Effector memory CD4-positive, alpha-beta T cell (primary cell): ENCODE measurements around the gene ZBTB22.
"Not testable (repeated sequence)": the region's sequence is repeated elsewhere in the genome, so short reads cannot be mapped to it uniquely, and the experiment has no call there.

ENCODE experiments used
- DNase-seq, 3 donors: peaks; one replicate each; pipeline ENCODE4 v3.0.0-alpha.2; 2020
- H3K27ac ChIP-seq: 2 replicates; pipeline ENCODE4 v1.7.0; 2013; ENCODE audit warnings: mild to moderate bottlenecking, low read length, moderate library complexity; ENCODE audit not compliant: insufficient read depth, poor library complexity, severe bottlenecking
- H3K27me3 ChIP-seq: replicated peaks from 2 replicates; pipeline ENCODE4 v1.7.0; 2013; ENCODE audit warnings: mild to moderate bottlenecking, low read length; ENCODE audit not compliant: insufficient read depth, control insufficient read depth, poor library complexity, severe bottlenecking
- H3K36me3 ChIP-seq: 2 replicates; pipeline ENCODE4 v1.7.0; 2013; ENCODE audit warnings: mild to moderate bottlenecking, low read length, moderate library complexity; ENCODE audit not compliant: control insufficient read depth, insufficient read depth
- H3K4me1 ChIP-seq: 2 replicates; pipeline ENCODE4 v1.7.0; 2013; ENCODE audit warnings: low read length, mild to moderate bottlenecking; ENCODE audit not compliant: control insufficient read depth, insufficient read depth, poor library complexity, severe bottlenecking
- H3K4me3 ChIP-seq: 2 replicates; pipeline ENCODE4 v1.7.0; 2013; ENCODE audit warnings: low read length, low read depth, mild to moderate bottlenecking; ENCODE audit not compliant: insufficient read depth, poor library complexity, severe bottlenecking
- H3K9me3 ChIP-seq: 2 replicates; pipeline ENCODE4 v1.7.0; 2013; ENCODE audit warnings: mild to moderate bottlenecking, low read length, moderate library complexity; ENCODE audit not compliant: control insufficient read depth
- total RNA-seq, 3 donors: gene quantifications; one replicate each; lab custom pipeline; 2026; lab: John Stamatoyannopoulos, UW

ZBTB22 gene, protein sequence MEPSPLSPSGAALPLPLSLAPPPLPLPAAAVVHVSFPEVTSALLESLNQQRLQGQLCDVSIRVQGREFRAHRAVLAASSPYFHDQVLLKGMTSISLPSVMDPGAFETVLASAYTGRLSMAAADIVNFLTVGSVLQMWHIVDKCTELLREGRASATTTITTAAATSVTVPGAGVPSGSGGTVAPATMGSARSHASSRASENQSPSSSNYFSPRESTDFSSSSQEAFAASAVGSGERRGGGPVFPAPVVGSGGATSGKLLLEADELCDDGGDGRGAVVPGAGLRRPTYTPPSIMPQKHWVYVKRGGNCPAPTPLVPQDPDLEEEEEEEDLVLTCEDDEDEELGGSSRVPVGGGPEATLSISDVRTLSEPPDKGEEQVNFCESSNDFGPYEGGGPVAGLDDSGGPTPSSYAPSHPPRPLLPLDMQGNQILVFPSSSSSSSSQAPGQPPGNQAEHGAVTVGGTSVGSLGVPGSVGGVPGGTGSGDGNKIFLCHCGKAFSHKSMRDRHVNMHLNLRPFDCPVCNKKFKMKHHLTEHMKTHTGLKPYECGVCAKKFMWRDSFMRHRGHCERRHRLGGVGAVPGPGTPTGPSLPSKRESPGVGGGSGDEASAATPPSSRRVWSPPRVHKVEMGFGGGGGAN
- total RNA-seq, result 25.0 to 33.9 (median 30.0) reads per million in 3 donors

DNA sequence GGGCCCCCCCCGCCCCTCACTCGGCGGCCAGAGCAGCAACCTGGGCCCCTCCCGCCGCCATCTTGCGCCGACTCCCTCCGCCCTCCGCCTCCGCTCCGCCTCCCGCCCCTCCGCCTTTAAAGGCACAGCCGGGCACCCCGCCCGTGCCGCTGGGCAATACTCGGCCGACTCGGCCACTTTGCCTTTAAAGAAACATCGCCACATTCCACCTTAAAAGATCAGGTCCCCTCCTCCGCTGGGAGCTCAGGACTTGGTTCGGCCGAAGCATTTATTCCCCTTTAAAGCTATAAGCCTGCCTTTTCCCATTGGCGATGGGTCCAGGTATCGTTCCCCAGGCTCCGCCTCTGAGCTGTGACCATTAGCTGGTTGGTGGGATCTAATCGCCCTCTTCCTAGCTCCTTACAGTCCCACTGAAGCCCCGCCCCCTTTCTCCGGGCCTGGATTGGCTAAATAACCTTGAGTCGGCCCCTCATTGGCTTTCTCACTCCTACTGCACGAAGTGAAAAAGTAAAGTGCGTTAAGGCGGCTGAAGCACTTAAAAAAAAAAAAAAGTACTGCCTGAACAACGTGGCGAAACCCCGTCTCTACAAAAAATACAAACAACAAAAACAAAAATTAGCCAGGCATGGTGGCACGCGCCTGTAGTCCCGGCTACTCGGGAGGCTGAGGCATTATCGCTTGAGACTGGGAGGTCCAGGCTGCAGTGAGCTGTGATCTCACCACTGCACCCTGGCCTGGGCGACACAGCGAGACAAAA is at the start of gene ZBTB22:
ZBTB22 (minus strand) TSS at position 76 of the 757 bp plus-strand sequence. CDS start 828 bp downstream, outside the sequence.
- H3K4me3 ChIP-seq, result peak within 1 kb of the TSS; percentile 75
- peak; percentile 93 to 97 (median 93) for DNase-seq

GRCh38 chr6:33367009-33367714 is 49.6 kb upstream of the ZBTB22 start:
- H3K27ac ChIP-seq, result no peak overlapping the region
- H3K9me3 ChIP-seq, result no peaks in the 10 kb centered on the region
- no peaks in the 10 kb centered on the region for H3K36me3 ChIP-seq
- no peak overlapping the region for H3K4me3 ChIP-seq
- H3K4me1 ChIP-seq, result no peaks in the 10 kb centered on the region
- DNase-seq, result no peak
- no peaks in the 10 kb centered on the region for H3K27me3 ChIP-seq

More for the DNA sequence above, at the start of gene ZBTB22:
- H3K27ac ChIP-seq, result peak within 1 kb of the TSS; percentile 78
- H3K9me3 ChIP-seq, result no peaks in the 10 kb centered on the region
- H3K4me1 ChIP-seq, result peaks cover 46% of the 10 kb centered on the region
- H3K27me3 ChIP-seq, result no peaks in the 10 kb centered on the region
- peaks cover 27% of the 10 kb centered on the region for H3K36me3 ChIP-seq

DNA sequence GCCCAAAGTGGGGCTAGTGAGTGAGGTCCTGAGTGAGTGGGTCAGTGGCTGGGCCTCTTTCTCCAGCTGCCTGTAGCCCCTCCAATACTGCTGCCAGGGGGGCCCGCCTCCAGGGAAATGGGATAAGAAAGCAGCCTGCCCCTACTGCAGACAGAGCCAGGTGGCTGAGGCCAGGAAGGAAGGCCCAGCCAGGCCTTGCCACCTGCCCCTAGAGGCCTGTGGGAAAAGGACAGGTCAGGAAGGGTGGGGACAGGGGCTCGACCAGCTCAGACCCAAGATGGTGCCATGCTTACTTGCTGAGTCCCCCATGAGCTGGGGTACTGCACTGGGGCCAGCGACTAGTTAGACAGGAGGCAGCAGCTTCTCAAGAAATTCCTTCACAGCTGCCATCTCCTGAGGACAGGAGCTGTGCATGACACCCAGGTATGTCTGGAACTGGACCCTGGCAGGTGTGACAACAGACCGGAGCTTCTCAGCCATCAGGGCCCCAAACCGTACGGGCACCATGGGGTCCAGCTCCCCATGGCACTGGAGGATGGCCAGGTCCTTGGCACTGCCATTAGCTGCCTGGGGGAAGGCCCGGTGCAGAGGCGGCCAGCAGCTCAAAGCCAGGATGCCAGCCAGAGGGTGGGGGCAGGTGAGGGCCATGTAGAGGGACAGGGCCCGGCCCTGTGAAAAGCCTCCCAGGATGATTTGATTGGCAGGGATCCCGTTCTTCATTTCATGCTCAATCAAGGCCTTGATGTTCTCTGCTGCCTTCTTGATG is 47.8 kb upstream of the ZBTB22 start:
- not testable (repeated sequence) for H3K9me3 ChIP-seq, H3K36me3 ChIP-seq, H3K4me3 ChIP-seq, DNase-seq, H3K27me3 ChIP-seq, H3K27ac ChIP-seq, H3K4me1 ChIP-seq

DNA sequence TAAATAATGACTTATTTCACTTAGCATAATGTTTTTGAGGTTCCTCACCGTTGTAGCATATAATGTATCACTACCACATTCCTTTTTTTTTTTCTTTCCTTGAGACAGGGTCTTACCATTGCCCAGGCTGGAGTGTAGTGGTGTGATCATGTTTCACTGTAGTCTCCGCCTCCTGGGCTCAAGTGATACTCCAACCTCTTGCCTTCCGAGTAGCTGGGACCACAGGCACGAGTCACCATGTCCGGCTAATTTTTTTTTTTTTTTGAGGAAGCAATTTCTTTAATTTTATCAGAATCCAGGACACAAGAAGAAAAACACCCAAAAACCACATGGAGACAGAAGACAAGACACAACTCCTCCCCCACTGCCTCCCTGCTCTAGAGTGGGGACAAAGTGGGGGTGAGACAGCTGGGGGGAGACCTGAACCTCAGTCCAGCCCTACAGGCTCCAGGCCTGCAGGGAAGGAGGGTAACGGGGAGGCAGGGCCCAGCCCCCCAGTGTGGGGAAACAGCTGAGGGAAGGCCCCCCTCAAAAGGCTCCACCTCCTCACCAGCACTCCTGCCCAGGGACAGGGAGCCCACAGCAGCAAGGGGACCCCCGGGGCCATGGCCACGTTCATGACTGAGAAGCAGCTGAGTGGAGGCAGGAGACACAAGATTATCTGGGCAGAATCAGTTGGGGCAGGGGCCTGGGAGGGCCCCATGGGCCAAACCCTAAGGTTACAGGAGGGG is 47.1 kb upstream of the ZBTB22 start:
- not testable (repeated sequence) for H3K27me3 ChIP-seq, H3K9me3 ChIP-seq, H3K36me3 ChIP-seq, H3K4me3 ChIP-seq, H3K4me1 ChIP-seq, H3K27ac ChIP-seq, DNase-seq

DNA sequence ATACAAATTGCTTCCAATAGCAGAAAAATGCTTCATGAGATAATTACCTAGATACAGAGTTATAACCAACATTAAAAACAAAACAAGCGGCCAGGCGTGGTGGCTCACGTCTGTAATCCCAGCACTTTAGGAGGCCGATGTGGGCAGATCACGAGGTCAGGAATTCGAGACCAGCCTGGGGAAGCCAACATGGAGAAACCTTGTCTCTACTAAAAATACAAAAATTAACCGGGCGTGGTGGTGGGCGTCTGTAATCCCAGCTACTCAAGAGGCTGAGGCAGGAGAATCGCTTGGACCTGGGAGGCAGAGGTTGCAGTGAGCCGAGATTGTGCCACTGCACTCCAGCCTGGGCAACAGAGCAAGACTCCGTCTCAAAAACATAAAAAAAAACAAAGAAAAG is 45.9 kb upstream of the ZBTB22 start:
- H3K4me3 ChIP-seq, H3K27ac ChIP-seq, DNase-seq, H3K9me3 ChIP-seq, H3K27me3 ChIP-seq, H3K4me1 ChIP-seq, H3K36me3 ChIP-seq: not testable (repeated sequence)

- no peak for DNase-seq
- no peaks in the 10 kb centered on the region for H3K36me3 ChIP-seq
- H3K9me3 ChIP-seq, result no peaks in the 10 kb centered on the region
- H3K4me3 ChIP-seq, result no peak overlapping the region
- no peaks in the 10 kb centered on the region for H3K27me3 ChIP-seq
- H3K4me1 ChIP-seq, result no peaks in the 10 kb centered on the region
- no peak overlapping the region for H3K27ac ChIP-seq
Observed at GRCh38 chr6:33359331-33359730, 41.8 kb upstream of the ZBTB22 start.

- H3K36me3 ChIP-seq, H3K4me3 ChIP-seq, H3K9me3 ChIP-seq, H3K27ac ChIP-seq, H3K4me1 ChIP-seq, DNase-seq, H3K27me3 ChIP-seq: not testable (repeated sequence)
Observed at GRCh38 chr6:33357160-33357871, 39.8 kb upstream of the ZBTB22 start.

GRCh38 chr6:33356295-33356694 is 38.8 kb upstream of the ZBTB22 start:
- no peak for DNase-seq
- H3K36me3 ChIP-seq, result no peaks in the 10 kb centered on the region
- H3K4me3 ChIP-seq, result no peak overlapping the region
- no peaks in the 10 kb centered on the region for H3K9me3 ChIP-seq
- no peak overlapping the region for H3K27ac ChIP-seq
- no peaks in the 10 kb centered on the region for H3K4me1 ChIP-seq
- H3K27me3 ChIP-seq, result no peaks in the 10 kb centered on the region
